Breast epithelium (tissue), 3 donors: ENCODE results near the gene LMTK2.

Source experiments
- POLR2A ChIP-seq: fragments of 450-650 bp; IDR thresholded peaks from one replicate; pipeline ENCODE4 v1.6.1; 2016; ENCODE audit warnings: antibody characterized with exemption, mild to moderate bottlenecking, moderate library complexity
- POLR2AphosphoS5 ChIP-seq, 3 donors: sonication (generic); formaldehyde crosslinking; IDR thresholded peaks; one replicate each; pipeline ENCODE4 v1.6.1; 2017; ENCODE audit warnings: antibody characterized with exemption in 3 of 3
- TF ChIP-seq, protein P1 (sequence below), 3 donors: fragments of 450-650 bp; IDR thresholded peaks; one replicate each; pipeline ENCODE4 v1.5.1; 2016 to 2017; ENCODE audit warnings: antibody characterized with exemption in 3 of 3, mild to moderate bottlenecking in 3 of 3, moderate library complexity in 3 of 3

- TF ChIP-seq, protein P1, sequence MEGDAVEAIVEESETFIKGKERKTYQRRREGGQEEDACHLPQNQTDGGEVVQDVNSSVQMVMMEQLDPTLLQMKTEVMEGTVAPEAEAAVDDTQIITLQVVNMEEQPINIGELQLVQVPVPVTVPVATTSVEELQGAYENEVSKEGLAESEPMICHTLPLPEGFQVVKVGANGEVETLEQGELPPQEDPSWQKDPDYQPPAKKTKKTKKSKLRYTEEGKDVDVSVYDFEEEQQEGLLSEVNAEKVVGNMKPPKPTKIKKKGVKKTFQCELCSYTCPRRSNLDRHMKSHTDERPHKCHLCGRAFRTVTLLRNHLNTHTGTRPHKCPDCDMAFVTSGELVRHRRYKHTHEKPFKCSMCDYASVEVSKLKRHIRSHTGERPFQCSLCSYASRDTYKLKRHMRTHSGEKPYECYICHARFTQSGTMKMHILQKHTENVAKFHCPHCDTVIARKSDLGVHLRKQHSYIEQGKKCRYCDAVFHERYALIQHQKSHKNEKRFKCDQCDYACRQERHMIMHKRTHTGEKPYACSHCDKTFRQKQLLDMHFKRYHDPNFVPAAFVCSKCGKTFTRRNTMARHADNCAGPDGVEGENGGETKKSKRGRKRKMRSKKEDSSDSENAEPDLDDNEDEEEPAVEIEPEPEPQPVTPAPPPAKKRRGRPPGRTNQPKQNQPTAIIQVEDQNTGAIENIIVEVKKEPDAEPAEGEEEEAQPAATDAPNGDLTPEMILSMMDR (IDR thresholded peaks at IDR 0.05), result no peak
- no peak for TF ChIP-seq POLR2AphosphoS5 (IDR thresholded peaks at IDR 0.05)
- no peak for TF ChIP-seq POLR2A
These were observed 24.3 kb downstream of the LMTK2 start for GRCh38 chr7:98130959-98131358.
